GM21447 (cell line): ENCODE results near the gene LAMC2.

Experiments
- ATAC-seq: cut with Tn5 transposase; IDR thresholded peaks from one replicate; pipeline ENCODE4 v1.9.1; 2021; ENCODE audit not compliant: unreplicated experiment

LAMC2 gene

DNA sequence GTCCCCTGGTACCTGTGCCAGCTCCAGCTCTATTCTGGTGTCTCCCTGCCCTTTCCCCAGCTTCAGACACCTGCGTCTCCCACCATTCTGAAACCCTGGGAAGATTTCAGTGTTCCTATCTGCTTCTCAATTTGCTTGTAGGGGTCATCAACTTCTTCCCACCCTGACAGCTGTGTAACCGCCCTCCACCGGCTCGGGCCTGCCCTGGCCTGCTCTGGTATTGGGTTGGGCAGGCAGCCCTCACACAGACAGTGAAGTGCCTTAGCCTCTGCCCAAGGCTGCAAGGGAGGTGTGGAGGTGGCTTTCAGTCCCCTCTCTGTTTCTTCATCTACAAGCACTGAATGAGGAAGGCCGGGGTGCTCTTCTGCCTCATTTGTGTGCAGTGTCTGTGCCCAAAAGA lies 97.2 kb downstream of the LAMC2 start:
- no peak for ATAC-seq

DNA sequence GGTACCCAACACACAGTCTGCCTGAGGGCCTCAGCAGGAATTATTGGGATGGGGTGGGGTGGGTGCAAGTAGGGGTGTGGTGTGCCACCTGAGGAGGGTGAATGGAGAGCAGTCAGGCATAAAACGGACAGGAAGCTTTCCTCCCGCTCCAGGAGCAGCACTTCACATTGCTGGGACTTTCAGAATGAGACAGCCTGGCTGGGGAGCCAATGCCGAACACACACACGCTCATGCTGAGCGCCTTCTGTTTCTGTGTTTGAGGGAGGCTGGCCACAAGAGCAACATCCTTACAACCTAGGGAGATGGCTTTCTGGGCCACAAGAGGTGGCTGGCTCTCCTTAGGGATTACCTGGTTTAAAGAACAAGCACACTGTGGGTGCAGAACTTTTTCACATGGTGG lies 98.0 kb downstream of the LAMC2 start:
- no peak for ATAC-seq

DNA sequence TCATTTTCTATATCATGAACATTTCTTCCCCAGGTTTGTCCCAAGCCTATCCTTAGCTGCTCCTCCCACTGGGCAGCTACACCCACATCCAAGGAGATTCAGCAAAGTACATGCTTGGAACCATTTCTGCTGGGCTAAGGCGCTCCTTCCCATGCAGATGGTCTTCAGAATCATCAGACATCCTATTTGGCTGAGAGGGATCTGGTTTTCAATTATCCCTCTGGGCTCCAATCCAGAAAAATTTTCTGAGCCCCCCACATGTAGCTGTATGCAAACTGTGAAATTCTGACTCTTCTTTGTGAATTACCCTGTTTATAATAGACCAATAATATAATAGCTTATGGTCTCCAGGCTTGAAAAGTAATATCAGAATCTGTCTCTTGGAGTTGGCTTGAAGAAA lies 99.2 kb downstream of the LAMC2 start:
- ATAC-seq: no peak

DNA sequence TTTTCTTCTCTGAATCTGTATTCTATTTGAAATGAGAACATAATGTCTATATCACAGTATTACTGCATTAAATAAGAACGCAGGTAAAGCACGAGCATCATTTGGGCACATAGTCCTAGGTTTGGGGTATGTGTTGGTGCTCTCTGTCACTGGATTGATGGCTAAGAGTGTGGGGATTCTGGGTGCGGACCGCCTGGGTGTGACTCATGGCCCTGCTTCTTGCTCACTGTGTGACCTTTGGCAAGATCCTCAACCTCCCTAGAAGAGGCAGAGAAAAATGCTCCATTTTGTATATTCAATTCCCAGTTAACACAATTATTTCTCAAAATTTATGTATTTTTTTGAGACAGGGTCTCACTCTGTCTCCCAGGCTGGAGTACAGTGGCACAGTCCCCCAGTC lies 99.7 kb downstream of the LAMC2 start:
- no peak for ATAC-seq

DNA sequence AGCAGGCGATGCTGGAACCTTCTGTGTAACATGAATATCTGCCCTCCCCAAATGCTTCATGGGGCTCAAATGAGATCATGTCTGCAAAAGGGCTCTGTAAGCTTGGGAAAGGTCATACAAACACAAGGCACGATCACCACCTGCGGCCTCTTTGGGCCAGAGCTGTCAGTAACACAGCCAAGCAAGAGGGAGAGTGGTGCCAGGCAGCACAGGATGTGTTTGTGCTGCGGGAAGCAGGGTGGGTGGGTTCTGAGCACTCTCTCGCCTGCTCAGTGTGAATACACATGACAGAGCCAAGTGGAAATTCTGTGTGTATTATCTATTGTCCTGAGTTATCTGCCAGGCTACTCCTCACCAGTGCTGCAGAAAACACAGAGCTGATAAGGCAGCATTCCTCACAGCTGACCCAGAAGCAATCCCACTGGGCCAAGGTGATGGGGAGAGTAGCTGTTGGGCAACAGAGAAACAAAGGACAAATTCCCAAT lies 101.2 kb downstream of the LAMC2 start:
- ATAC-seq: no peak

DNA sequence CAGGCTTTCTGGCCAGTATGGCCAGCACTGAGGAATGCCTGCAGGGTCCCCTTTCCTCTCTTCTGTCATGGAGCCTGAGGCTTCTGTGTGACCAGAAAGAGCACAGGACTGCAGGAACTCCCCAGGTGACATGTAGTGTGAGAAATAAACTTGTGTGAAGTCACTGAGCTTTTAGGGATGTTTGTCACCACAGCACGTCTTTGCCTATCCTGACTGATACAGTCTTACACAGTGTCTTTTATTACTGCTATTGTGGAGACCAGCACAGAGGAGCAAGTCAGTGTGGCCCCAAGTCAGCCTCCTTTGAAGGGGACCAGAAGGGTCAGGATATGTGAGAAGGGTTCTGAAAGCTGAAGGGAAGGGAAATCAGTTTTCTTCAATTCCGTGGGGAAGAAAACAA lies 102.5 kb downstream of the LAMC2 start:
- no peak for ATAC-seq

DNA sequence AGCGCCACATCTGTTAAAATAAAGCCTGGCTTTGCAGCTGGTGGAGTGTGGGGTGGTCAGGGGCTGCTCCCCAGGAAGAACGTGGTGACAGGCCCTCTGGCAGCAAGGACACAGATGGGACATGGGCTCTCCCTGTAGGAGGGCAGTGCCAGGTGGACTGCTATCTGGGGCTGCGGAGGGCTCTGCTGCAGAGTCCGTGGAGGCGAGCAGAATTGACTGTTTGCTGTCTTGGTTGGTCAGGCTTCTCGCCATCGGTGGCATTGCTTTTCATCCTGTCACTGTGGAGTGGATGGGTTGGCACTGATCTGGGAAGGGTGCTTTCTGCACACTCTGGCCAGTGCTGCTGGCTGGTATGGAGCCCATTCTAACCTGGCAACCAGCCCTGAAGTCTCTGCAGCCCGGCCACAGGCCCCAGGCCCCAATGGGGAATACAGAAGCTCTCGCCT lies 103.0 kb downstream of the LAMC2 start:
- no peak for ATAC-seq

DNA sequence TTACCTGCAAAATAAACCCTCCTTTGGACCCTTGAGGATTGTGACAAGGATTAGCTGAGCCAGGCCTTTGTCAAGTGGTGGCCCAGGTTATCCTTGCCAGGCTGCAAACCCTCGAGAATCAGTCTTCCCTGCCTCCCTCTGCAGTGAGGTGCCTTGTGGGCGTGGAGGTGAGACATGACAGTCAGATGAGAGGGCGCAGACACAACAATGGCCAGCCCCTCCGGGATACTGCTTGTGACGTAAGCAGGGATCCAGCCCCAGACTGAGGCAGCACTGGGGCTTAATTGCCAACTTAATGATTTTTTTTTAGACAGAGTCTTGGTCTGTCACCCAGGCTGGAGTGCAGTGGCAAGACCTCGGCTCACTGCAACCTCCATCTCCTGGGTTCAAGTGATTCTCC lies 104.6 kb downstream of the LAMC2 start:
- ATAC-seq: no peak

DNA sequence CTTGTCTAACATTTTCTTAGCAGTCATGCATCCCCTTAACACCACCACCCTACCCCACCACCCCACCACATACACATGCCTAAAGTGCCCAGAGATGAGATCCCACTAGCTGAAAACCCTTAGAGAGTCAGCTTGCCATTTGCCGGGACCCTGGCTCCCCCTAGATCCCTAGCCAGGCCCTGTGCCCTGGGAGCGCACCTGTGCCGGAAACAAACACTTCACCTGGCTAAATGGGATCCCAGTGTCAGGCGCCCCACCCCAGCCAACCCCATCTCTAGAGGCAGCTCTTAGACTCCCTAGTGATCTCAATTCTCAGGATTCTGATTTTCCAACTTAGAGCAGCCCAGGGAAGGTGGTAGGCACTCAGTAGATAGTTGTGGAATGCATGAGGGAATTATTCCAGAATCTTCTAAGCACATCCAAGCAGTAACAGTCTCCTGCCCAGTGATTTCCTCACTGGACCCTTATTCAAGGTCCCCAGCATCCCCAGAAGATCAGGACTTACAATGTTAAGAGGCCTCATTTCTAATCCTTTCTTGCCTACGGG lies 105.2 kb downstream of the LAMC2 start:
- ATAC-seq: no peak

DNA sequence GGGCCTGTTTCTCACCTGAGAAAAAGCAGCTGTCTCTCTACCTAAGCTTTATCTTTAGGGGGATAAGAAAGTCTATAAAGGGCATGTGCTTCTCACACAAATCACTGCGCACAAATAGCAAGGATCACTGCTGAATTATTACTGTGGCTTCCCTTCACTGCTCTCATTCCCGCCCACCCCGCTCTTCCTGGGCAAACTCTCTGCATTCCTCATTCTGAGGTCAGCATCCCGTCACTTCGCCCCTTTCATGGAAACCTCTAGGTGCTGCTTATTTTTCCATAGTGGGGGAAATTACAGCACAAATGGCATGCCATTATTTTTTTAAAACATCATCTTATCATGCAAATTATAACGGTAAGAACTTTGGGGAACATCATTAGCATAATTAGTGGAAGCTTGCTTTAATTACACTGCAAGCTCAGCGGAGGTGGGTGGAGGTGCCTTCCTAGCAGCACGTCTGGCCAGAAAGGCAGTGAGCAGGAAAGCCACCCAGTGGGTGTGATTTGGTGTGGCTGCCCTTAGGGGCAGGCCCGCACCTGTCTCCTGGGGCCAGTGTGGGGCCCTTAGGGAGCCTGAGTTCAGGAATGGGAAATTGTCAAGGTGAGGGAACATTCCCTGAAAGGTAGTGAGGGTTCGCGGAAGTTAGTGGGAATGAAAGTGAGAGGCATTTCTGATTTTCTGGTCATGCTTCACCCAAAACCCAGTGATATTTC lies 105.9 kb downstream of the LAMC2 start:
- ATAC-seq: no peak

DNA sequence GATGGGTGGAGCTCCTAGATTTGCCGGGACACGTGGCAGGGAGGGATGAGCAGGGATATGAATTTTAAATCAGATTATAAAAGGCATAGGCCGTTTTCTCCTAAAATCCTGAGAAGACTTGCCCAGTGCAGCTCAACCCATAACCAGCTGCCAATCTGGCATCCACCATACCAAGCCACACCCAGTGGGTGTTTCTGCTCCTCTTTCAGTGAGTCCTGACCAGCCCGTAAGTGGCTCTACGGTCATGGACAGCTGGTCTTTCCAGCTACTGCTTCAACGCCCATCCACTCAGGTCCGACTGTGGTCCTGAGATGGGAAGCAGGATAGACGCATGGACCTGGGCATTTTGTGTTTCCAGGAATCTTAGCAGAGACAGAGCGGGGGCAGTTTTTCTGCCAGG lies 107.2 kb downstream of the LAMC2 start:
- ATAC-seq: no peak

DNA sequence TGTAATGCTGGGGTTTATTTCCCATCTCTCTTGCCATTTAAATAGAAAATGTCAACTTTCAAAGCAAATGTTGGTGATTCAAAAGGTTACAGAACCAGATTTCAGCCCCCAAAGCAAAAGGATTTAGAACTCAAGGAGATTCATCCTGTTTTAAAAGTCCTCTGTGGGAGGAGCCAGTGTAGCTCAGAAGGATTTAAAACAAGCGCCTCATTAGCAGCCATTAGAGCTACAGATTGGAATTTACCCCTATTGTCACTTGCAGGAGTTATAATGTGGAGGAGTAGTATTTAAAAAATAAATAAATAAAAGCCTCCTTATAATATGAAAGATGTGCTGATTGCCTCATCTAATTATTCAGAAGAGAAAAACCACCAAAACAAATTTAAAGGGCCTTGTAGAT lies 107.8 kb downstream of the LAMC2 start:
- ATAC-seq: no peak
